HG03280 (cell line): ENCODE results near the gene COL25A1.

Experiments
- ATAC-seq: cut with Tn5 transposase; IDR thresholded peaks from one replicate; pipeline ENCODE4 v1.9.1; 2021; ENCODE audit warnings: mild to moderate bottlenecking, moderate library complexity; ENCODE audit not compliant: unreplicated experiment

COL25A1 gene

GRCh38 chr4:109302361-109303139, at the start of gene COL25A1:
TSS of gene COL25A1 (minus strand) at chr4:109302658.
- no peak for ATAC-seq

GRCh38 chr4:109350121-109350520, 47.7 kb upstream of the COL25A1 start:
- ATAC-seq = no peak

DNA sequence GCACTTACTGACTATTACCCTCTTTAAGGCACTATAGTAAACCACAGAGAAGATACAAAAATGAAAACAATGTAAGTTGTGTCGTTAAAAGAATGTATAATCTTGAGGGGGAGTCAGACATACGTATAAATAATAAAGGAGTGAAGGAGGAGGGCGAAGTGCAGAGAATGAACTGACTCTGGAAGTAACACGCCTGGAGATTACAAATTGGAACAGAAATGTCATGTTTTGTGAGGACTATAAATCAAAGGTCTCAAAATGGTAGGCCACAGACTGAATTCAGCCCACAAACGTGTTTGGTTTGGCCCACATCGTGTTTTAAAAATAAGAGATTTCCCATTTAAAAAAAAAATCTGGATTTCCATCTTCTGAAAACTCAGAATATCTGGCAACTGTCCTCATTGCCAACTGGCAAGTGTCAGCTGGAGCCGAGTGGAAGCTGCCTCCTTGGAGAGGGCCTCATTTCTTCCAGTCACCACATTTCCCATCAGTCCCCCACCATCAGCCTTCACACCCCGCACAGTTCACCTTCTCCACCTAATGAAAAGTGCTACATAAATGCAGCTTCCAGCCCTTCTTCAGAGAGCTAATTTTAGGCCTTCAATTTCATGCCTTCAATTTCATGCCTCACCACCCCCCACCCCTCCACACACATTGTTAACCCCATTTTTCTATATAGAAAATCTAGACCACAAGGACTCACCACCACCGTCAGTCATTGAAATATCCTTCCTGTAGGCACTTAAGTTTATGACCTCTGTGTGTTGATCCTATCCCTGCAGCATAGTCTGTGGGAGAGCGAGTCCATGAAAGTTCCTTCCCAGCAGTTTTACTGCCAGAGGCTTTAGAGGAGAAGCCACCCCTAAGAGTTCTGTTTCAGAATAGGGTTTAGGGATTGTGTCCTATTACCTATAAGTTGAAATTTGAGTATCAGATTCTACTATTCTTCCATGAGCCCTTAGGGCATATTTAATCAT, 32.0 kb upstream of the COL25A1 start:
- no peak for ATAC-seq

DNA sequence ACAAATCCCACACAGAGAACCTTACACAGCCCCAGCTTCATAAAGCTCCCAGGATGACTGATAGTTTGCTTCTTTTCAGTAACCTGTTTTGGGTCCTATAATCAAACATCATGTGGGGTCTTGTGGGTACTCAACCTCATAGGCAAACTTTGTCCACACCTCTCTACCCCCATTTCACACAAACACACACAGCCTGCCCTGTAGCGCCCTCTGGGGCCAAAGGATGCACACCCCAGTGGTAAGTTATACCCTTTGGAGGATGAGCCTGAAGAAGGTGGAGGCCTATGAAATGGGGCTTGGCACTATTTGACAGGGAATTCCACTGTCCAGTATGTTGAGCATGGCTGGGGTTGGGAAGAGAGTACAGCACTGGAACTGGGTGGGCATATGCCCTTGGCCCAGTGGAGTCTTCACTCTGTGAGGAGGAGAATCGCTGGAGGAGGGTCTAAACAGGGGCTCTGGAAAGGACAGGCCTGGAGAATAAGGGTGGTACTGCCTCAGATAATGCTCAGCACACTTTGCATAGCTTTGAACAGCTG, 30.5 kb upstream of the COL25A1 start:
- ATAC-seq = no peak

DNA sequence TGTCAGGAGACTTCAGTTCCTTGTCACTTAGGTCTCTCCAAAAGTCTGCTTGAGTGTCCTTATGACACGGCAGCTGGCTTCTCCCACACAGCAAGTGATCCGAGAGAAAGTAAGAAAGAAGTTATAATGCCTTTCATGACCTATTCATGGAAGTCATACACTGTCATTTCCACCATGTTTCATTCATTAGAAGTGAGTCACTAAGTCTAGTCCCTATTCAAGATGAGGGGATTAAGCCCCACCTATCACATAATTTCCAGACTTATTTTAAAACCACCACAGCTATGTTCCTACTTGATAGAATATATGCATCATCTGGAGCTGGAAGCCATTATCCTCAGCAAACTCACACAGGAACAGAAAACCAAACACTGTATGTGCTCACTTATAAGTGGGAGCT, 25.2 kb upstream of the COL25A1 start:
- ATAC-seq = no peak

- ATAC-seq = no peak
Measured at GRCh38 chr4:109325698-109326097, 23.2 kb upstream of the COL25A1 start.

GRCh38 chr4:109323348-109323747, 20.9 kb upstream of the COL25A1 start:
- ATAC-seq = no peak

GRCh38 chr4:109321232-109321631, 18.8 kb upstream of the COL25A1 start:
- ATAC-seq = no peak

- no peak for ATAC-seq
Measured at GRCh38 chr4:109319684-109320083, 17.2 kb upstream of the COL25A1 start.

GRCh38 chr4:109319156-109319555, 16.7 kb upstream of the COL25A1 start:
- ATAC-seq = no peak

DNA sequence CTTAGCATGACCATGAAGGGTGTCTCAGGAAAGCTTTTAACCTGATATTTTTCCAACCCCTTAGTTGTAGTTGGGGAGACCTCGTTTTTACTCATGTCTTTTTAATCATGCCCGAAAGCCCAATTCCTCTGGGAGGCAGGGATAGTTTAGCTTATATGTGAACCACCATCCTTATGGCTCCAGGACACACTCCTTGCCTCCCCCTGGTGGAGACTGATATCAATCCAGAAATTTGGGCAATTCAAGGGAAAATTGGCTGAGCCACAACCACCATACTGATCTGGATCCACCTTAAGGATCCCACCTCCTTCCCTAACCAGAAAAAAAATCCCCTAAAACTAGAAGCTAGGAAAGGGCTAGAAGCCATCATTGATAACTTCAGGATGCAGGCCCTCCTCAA, 13.4 kb upstream of the COL25A1 start:
- ATAC-seq = no peak

GRCh38 chr4:109315341-109315740, 12.9 kb upstream of the COL25A1 start:
- ATAC-seq = no peak

DNA sequence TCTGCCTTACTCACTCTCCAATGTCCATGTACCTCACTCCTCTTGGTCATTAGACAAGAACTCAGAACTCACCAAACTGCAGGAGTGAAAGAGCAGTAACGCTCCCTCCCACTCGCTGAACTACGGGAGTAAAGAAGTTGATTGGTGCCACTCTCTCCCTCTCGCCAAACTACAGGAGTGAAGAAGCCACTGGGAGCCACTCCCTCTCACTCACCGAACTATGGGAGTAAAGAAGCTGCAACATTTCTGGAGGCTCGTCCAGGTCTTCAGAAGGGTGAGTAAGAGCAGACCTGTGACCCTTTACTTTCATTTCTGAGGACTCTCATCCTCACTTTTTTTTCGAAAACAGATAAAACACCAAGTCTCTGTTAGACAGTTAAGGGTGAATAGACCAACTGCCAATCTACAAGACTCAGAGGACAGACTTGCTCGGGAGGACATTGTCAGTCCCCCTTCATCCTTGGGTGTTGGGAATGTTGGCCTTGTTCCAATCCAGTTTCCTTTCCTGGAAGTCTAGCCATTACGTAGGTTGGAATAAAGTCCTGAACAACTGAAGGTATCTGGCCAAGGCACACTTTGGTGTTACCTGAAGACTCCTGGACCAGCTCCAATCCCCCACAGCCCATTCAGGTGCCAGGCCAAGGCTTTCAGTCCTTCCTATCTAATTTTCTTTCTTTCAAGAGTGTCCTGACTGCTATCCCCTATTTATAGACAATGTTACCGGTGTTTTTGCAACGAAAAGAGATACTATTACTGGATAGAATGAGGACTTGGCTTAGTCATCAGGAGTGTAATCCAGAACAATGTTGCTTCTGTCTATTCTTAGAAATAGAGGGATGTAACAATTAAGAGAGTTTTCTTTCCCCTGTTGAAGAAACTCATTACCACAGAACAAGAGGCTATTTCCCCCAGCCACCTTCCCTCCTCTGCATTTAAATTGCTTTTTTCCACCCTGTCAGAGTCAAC, 11.0 kb upstream of the COL25A1 start:
- ATAC-seq = no peak

GRCh38 chr4:109303140-109303496, 660 bp upstream of the COL25A1 start:
- no peak for ATAC-seq

GRCh38 chr4:109301651-109302360, 652 bp downstream of the COL25A1 start:
- no peak for ATAC-seq

- no peak for ATAC-seq
Measured at GRCh38 chr4:109298279-109299010, 4.0 kb downstream of the COL25A1 start.

DNA sequence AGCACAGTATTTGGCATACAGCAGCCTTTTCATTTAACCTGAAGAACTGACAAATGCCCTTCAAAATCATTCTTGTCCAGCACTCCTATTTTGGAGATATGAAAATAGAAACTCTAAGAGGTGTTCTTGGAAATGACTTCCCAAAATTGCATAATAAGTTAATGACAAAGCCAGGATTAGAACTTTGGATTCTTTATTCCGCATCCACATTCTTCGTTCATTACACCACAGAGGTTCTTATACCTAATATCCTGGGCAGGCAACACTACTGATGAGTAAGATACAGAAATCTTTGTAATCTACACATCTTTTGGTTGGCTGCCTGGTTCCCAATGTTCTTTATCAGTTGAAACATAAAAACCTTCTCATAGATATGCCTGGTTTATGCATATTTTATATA, 5.9 kb downstream of the COL25A1 start:
- ATAC-seq = no peak

GRCh38 chr4:109295081-109295480, 7.4 kb downstream of the COL25A1 start:
- no peak for ATAC-seq

DNA sequence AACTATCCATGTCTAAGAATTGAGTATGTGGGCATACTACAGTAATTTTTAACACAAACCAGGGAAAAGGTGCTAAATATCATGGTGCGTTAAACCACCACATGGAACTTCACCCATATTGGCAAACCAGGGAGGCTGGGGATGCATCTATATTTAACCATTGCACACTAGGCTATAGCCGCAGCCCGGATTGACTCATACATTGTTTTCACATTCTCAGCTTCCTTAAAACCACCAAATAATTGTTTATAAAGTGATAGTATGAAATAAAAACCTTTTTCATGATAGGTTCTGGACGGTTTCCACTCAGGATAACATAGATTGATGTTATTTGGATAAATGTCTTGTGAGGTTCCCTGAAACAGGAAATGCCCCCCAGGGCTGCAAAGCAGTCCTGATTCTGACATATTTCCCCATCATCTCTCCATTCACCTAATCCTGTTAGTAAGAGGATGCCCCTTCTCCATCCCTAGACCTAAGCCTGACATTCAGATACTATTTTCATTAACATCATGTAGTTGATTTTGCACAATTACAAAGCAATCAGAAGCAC, 7.9 kb downstream of the COL25A1 start:
- ATAC-seq = no peak
